ENCODE results near the gene METTL25B. TPM values are rescaled to one million over a fixed set of nuclear protein-coding genes. Genes with fewer than 3 reads are reported as not detected.

METTL25B gene
- total and polyA plus RNA-seq, 8 donors, result 16.8 to 64.9 (median 19.6) TPM

DNA sequence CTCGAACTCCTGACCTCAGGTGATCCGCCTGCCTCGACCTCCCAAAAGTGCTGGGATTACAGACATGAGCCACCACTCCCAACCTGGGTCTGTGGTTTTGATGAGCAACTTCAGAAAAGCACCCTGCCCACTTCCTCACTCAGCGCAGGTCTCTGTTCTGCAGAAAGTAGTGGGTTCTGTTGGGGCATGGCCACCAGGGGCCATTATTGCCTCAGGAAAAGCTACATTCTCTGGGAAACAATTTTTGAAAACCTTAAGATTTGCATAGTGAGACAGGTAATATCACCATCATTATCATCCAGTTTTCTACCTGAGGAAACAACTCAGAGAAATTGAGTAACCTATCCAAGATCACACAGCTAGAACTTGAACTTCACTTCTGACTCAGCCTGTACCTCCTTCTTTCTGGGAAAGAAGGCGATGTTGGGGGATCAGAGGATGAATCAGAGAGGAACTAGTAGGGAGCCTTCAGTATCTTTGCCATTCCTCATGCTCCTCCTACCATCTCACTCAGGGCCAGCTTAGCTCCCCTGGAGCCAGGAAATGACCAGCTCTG is 44.0 kb upstream of the METTL25B start:
- no peak for TF ChIP-seq CTCF (IDR thresholded peaks at IDR 0.05)
- peak in 1 of 6 donors; percentile 6 for DNase-seq
- ATAC-seq, result no peak
- no peak for FAIRE-seq
- H3K27ac ChIP-seq, result no peak overlapping the region
- intact Hi-C loops (cut with DNase I), result no loop called here
- H3K9me3 ChIP-seq, result no peaks in the 10 kb centered on the region
- H3K4me3 ChIP-seq, result no peak overlapping the region
- H3K36me3 ChIP-seq, result no peaks in the 10 kb centered on the region
- peaks cover 0 to 6% (median 0%) of the 10 kb centered on the region in 4 donors for H3K27me3 ChIP-seq
- no peaks in the 10 kb centered on the region for H3K4me1 ChIP-seq
- 47 to 66% methylated on average over 5 of the region's 5 CpGs for WGBS, 2 donors

DNA sequence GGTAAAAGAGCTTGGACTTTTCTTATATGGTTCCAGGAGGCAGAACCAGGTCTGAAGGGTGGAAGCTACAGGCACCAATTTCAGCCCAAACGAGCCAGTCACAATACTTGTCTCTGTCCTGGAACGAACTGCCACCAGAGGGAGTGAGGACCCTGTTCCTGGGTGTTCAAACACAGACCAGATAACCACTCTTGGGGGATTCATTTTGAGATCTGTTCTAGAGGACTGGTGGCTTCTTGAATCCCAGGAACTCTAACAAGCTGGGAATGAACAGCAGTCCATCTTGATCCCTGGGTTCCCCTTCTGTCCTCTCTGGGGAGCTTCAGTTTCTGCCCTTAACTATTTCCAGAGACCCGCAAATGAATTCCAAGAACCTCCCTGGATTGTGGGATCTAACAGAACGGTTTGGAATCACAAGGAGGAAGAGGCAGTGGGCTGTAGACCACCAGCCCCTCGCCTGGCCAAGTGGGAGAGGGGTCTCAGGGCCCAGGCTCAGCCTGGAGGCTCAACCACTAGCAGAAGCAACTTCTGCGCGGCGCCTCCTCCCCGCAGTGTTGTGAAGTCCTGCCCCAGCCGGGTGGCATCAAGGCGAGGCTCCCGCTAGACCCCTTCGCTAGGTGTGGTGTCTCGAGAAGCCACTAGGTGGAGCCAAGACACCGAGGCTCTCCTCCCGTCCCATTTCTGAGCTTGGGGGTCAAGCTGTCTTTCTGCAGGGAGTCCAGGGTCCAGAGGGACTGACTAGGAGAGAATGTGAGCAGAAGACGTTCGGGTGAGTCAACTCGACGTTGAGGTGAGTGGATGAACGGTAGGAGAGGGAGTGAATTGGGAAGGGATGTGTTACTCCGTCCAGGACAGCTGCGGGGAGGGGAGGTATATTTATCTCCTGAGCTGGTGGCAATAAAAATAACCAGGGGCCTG is 39.0 kb upstream of the METTL25B start:
- no peak for FAIRE-seq
- H3K9me3 ChIP-seq, result no peaks in the 10 kb centered on the region
- no peaks in the 10 kb centered on the region for H3K27me3 ChIP-seq
- peak; percentile 46 to 88 (median 82) for DNase-seq
- H3K4me3 ChIP-seq, result no peak overlapping the region
- WGBS, 2 donors, result 1% methylated on average over 23 of the region's 23 CpGs
- H3K4me1 ChIP-seq, result peaks cover 5 to 12% (median 9%) of the 10 kb centered on the region in 3 donors
- H3K36me3 ChIP-seq, result no peaks in the 10 kb centered on the region
- intact Hi-C loops (cut with DNase I), result no loop called here
- peak; percentile 69 to 90 (median 90) for ATAC-seq
- TF ChIP-seq CTCF (IDR thresholded peaks at IDR 0.05), result peak; percentile 85 to 94 (median 89)
- H3K27ac ChIP-seq, result no peak overlapping the region

DNA sequence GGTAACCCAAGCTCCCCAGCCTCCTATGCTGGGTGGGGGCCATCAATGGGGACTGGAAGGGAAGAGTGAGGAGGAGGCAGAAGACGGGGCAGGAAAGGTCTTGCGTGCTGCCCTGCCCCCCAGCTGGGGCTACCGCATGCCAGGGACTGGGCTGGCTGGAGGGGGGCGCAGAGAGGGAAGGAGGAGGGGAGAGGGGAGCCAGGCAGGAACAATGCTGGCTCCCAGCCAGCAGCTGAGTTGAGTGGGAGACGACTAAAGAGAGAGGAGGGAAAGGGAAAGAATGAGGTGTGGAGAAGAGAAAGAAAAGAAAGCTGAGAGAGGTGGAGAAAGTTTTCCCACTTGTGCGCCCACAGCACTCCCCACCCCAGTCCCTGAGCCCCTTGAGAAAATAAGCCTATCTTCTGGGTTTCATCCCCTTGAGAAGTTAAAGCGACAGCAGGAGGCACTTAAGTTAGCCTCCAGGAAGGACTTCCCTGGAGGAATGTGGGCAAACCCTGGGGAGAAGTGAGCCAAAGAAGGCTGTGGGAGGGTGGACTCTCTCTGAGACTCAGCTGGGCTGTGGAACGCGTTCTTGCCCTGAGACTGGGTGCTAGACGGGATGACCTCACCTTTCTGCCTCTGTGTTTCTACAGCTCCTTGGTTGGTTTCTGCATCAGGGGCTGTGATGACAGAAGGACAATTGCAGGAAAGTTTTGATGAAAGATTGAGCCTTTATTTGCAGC is 38.2 kb upstream of the METTL25B start:
- Histone ChIP-seq H3K27me3 (no peaks in the 10 kb centered on the region), H3K4me3 (no peak overlapping the region), H3K36me3 (no peaks in the 10 kb centered on the region), H3K9me3 (no peaks in the 10 kb centered on the region), H3K27ac (no peak overlapping the region), H3K4me1 (peaks cover 5 to 12% (median 9%) of the 10 kb centered on the region in 3 donors)
- TF ChIP-seq CTCF (IDR thresholded peaks at IDR 0.05), result no peak
- DNase-seq (peak in 1 of 6 donors; percentile 58), ATAC-seq (no peak), FAIRE-seq (no peak)
- intact Hi-C loops (cut with DNase I), result loop anchor here in 2 of 3 donors (5.0 kb wide), 1 partner anchor 37 kb away; the partner anchor contains the start of genes ISG20L2 (in 2 of the 2) and METTL25B (in 2 of the 2)
- WGBS, 2 donors, result 23 to 26% methylated on average over 10 of the region's 10 CpGs

DNA sequence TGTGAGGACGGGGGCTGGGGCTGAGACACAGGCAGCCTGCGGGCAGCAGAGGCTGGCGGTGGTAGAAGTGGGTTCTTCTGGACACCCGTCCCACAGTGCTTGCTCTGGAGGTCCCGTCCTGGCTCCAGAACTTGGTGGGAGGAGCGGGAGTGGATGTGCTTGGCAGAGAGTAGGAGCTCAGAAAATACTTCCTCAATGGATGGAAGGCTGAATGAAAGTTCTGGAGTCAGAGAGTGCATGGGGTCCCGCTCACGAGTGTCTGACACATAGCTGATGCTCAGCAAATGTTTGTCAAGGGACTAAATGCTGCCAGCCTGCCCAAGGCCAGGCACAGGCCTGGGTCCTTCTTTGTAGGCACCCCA is 37.6 kb upstream of the METTL25B start:
- no peak for TF ChIP-seq CTCF (IDR thresholded peaks at IDR 0.05)
- ATAC-seq (no peak), FAIRE-seq (no peak), DNase-seq (no peak)
- Histone ChIP-seq H3K4me1 (peaks cover 5 to 12% (median 9%) of the 10 kb centered on the region in 3 donors), H3K4me3 (no peak overlapping the region), H3K27me3 (no peaks in the 10 kb centered on the region), H3K27ac (no peak overlapping the region), H3K36me3 (no peaks in the 10 kb centered on the region), H3K9me3 (no peaks in the 10 kb centered on the region)
- WGBS, 2 donors, result 57 to 59% methylated on average over 8 of the region's 8 CpGs
- intact Hi-C loops (cut with DNase I), result loop anchor here in 2 of 3 donors (5.0 kb wide), 1 partner anchor 37 kb away; the partner anchor contains the start of genes ISG20L2 (in 2 of the 2) and METTL25B (in 2 of the 2)

All from pancreas (tissue), 10 donors.